Endothelial cell of umbilical vein (primary cell): ENCODE measurements around the gene TMEM109.

Experiments used
- CTCF ChIP-seq, 2 donors: IDR thresholded peaks; 1 replicate in 1 of 2; 2 replicates in 1 of 2; pipeline ENCODE4 v1.5.1; 2011; ENCODE audit warnings: low read length in 2 of 2, mild to moderate bottlenecking in 2 of 2, moderate library complexity in 2 of 2, control low read depth in 1 of 2, inconsistent platforms in 1 of 2, low read depth in 1 of 2; ENCODE audit not compliant: insufficient read depth in 1 of 2; ENCODE audit errors: extremely low read depth in 1 of 2
- EZH2 ChIP-seq: IDR thresholded peaks from 2 replicates; pipeline ENCODE4 v1.6.1; 2012; ENCODE audit warnings: borderline replicate concordance, low read depth, mild to moderate bottlenecking, moderate library complexity, low read length, inconsistent platforms; ENCODE audit not compliant: severe bottlenecking
- GATA2 ChIP-seq: IDR thresholded peaks from 2 replicates; pipeline ENCODE4 v1.7.0; 2011; ENCODE audit warnings: low read depth, mild to moderate bottlenecking, moderate library complexity, mixed read lengths, low read length; ENCODE audit not compliant: insufficient read length, insufficient read depth
- JUN ChIP-seq: IDR thresholded peaks from 2 replicates; pipeline ENCODE4 v1.6.1; 2011; ENCODE audit warnings: borderline replicate concordance, low read depth; ENCODE audit not compliant: insufficient read length, insufficient read depth
- MAX ChIP-seq: IDR thresholded peaks from 2 replicates; pipeline ENCODE4 v1.6.1; 2011; ENCODE audit not compliant: insufficient read depth, insufficient read length

- TF ChIP-seq JUN (no peak), CTCF (IDR thresholded peaks at IDR 0.05; ENCODE audit: extremely low read depth in 1 of 2, insufficient read depth in 1 of 2, low read depth in 1 of 2, low read length in 2 of 2) (no peak), EZH2 (no peak), GATA2 (no peak), MAX (no peak)
Observed at GRCh38 chr11:60926500-60926899, 12.5 kb downstream of the TMEM109 start.
